Panc1 (cell line): Measurements from ENCODE around the gene METAP1. TPM values are rescaled to one million over a fixed set of nuclear protein-coding genes. Genes with fewer than 3 reads are reported as not detected.

Experiments
- ATAC-seq: fragments of 200-7000 bp; cut with Tn5 transposase; 2 replicates; pipeline ENCODE4 v1.9.1; 2020; ENCODE audit warnings: mild to moderate bottlenecking, moderate library complexity
- BruUV-seq: library from RNA; stranded (reverse); fragments of 400-500 nt; replicated peaks from 2 replicates; lab custom pipeline; 2021; lab: Mats Ljungman, UMichigan
- CTCF ChIA-PET: fragments of 300-600 bp; sonication (Branson Sonifier 250); formaldehyde crosslinking; loops from one replicate; lab custom pipeline; 2022; ENCODE audit warnings: antibody characterized with exemption; lab: Charles Lee
- POLR2A ChIA-PET: fragments of 300-600 bp; sonication (Branson Sonifier 250); formaldehyde crosslinking; loops from one replicate; lab custom pipeline; 2022; ENCODE audit warnings: antibody characterized with exemption; lab: Charles Lee
- DNase-seq: peaks from one replicate; pipeline ENCODE4 v3.0.0-alpha.2; 2010; ENCODE audit warnings: low read depth, low spot score
- H3K27ac ChIP-seq: 2 replicates; pipeline ENCODE4 v1.5.1; 2011; ENCODE audit warnings: mild to moderate bottlenecking, low read length, inconsistent platforms
- H3K27me3 ChIP-seq: fragments of 200-500 bp; sonication (Bioruptor generic); 2 replicates; pipeline ENCODE4 v1.6.0; 2014; ENCODE audit warnings: low read length, inconsistent platforms; ENCODE audit not compliant: control insufficient read depth, insufficient read depth
- H3K36me3 ChIP-seq: fragments of 200-500 bp; sonication (Bioruptor generic); 2 replicates; pipeline ENCODE4 v1.5.1; 2014; ENCODE audit warnings: inconsistent platforms, mild to moderate bottlenecking, low read length, moderate library complexity; ENCODE audit not compliant: control insufficient read depth, insufficient read depth
- H3K4me1 ChIP-seq: 2 replicates; pipeline ENCODE4 v1.5.1; 2011; ENCODE audit warnings: inconsistent platforms, mild to moderate bottlenecking, low read length, moderate library complexity; ENCODE audit not compliant: control insufficient read depth, insufficient read depth
- H3K4me3 ChIP-seq, 2 experiments: 2 replicates each; pipeline ENCODE4 v1.5.1; 2011 to 2012; ENCODE audit warnings: low read depth in 2 of 2, low read length in 2 of 2, mild to moderate bottlenecking in 2 of 2, inconsistent platforms in 1 of 2, moderate library complexity in 1 of 2
- H3K9me3 ChIP-seq: fragments of 200-500 bp; sonication (Bioruptor generic); 2 replicates; pipeline ENCODE4 v1.5.1; 2014; ENCODE audit warnings: low read depth, mild to moderate bottlenecking, inconsistent platforms, low read length, moderate library complexity; ENCODE audit not compliant: control insufficient read depth, insufficient read depth
- POLR2AphosphoS5 ChIP-seq: IDR thresholded peaks from 2 replicates; pipeline ENCODE4 v1.6.1; 2012; ENCODE audit warnings: mild to moderate bottlenecking, low read depth, low read length, moderate library complexity
- SIN3A ChIP-seq: IDR thresholded peaks from 2 replicates; pipeline ENCODE4 v1.6.1; 2012; ENCODE audit warnings: low read depth, mild to moderate bottlenecking, low read length, moderate library complexity, borderline replicate concordance; ENCODE audit not compliant: insufficient read depth
- TCF7L2 ChIP-seq: IDR thresholded peaks from 2 replicates; pipeline ENCODE4 v1.6.1; 2011; ENCODE audit warnings: mild to moderate bottlenecking, low read depth, low read length, inconsistent platforms
- in situ Hi-C: cut with HindIII; loops from 2 replicates; pipeline ENCODE4 v1.10.0; 2016; ENCODE audit warnings: low sequenced_read_pairs, low pct_unique_long_range_greater_than_20kb
- intact Hi-C: fragments of 100-400 bp; cut with micrococcal nuclease; formaldehyde crosslinking; loops from one replicate; pipeline ENCODE4 v1.10.0; 2022; ENCODE audit not compliant: unreplicated experiment
- total RNA-seq: library from RNA; stranded (reverse); gene quantifications from one replicate; pipeline ENCODE4 v1.2.1, GENCODE V29; 2021; ENCODE audit not compliant: unreplicated experiment
- TF ChIP-seq, protein P1 (sequence below): fragments of 450-650 bp; IDR thresholded peaks from 2 replicates; pipeline ENCODE4 v1.5.1; 2017; ENCODE audit warnings: mild to moderate bottlenecking
- TF ChIP-seq, protein P2 (sequence below), 2 experiments: IDR thresholded peaks; 2 replicates each; pipeline ENCODE4 v1.6.1; 2011 to 2012; ENCODE audit warnings: low read depth in 2 of 2, control low read depth in 1 of 2, low read length in 1 of 2, mild to moderate bottlenecking in 1 of 2, moderate library complexity in 1 of 2; ENCODE audit not compliant: insufficient read depth in 1 of 2

Gene METAP1
- total RNA-seq, 1 experiment from 2014 or later = 51.9 TPM

DNA sequence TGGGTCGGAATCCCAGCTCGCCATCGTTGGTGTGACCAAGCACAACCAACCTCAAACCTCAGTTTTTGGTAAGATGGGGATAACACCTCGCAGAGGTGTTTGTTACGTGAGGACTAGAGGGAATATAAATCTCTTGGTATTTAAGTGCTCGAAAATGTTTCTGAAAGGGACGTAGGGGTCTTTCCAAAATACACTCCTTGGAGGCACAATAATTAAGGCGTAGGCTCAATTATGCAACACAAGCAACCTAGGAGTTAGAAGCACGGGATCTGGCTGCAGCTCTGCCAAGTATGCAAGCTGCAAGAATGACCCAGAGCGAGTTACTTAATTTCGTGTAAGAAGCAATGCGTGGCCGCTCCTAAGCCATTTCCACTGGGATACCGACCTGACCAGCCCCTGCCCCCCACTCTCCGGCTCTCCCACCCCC is 92.5 kb downstream of the METAP1 start:
- ChIA-PET CTCF (interaction anchor here (1.5 kb wide), 1 partner anchor 32 kb away, joined by 3 read pairs; no protein-coding TSS in a partner anchor), POLR2A (interaction anchor here (0.6 kb wide), 1 partner anchor 287 kb away, joined by 3 read pairs; no protein-coding TSS in a partner anchor)
- ATAC-seq (peak; percentile 58), DNase-seq (no peak)
- Histone ChIP-seq H3K36me3 (no peaks in the 10 kb centered on the region; the same call in none of the 2 replicates), H3K27me3 (no peaks in the 10 kb centered on the region), H3K4me1 (peaks cover 15% of the 10 kb centered on the region), H3K9me3 (no peaks in the 10 kb centered on the region), H3K27ac (peak overlapping the region; percentile 90), H3K4me3 (peak overlapping the region; percentile 55 to 98)
- in situ Hi-C loops (no loop called here), intact Hi-C loops (no loop called here)
- BruUV-seq = TSS peak; percentile 89
- TF ChIP-seq, protein P1, sequence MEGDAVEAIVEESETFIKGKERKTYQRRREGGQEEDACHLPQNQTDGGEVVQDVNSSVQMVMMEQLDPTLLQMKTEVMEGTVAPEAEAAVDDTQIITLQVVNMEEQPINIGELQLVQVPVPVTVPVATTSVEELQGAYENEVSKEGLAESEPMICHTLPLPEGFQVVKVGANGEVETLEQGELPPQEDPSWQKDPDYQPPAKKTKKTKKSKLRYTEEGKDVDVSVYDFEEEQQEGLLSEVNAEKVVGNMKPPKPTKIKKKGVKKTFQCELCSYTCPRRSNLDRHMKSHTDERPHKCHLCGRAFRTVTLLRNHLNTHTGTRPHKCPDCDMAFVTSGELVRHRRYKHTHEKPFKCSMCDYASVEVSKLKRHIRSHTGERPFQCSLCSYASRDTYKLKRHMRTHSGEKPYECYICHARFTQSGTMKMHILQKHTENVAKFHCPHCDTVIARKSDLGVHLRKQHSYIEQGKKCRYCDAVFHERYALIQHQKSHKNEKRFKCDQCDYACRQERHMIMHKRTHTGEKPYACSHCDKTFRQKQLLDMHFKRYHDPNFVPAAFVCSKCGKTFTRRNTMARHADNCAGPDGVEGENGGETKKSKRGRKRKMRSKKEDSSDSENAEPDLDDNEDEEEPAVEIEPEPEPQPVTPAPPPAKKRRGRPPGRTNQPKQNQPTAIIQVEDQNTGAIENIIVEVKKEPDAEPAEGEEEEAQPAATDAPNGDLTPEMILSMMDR = no peak
- TF ChIP-seq, protein P2, sequence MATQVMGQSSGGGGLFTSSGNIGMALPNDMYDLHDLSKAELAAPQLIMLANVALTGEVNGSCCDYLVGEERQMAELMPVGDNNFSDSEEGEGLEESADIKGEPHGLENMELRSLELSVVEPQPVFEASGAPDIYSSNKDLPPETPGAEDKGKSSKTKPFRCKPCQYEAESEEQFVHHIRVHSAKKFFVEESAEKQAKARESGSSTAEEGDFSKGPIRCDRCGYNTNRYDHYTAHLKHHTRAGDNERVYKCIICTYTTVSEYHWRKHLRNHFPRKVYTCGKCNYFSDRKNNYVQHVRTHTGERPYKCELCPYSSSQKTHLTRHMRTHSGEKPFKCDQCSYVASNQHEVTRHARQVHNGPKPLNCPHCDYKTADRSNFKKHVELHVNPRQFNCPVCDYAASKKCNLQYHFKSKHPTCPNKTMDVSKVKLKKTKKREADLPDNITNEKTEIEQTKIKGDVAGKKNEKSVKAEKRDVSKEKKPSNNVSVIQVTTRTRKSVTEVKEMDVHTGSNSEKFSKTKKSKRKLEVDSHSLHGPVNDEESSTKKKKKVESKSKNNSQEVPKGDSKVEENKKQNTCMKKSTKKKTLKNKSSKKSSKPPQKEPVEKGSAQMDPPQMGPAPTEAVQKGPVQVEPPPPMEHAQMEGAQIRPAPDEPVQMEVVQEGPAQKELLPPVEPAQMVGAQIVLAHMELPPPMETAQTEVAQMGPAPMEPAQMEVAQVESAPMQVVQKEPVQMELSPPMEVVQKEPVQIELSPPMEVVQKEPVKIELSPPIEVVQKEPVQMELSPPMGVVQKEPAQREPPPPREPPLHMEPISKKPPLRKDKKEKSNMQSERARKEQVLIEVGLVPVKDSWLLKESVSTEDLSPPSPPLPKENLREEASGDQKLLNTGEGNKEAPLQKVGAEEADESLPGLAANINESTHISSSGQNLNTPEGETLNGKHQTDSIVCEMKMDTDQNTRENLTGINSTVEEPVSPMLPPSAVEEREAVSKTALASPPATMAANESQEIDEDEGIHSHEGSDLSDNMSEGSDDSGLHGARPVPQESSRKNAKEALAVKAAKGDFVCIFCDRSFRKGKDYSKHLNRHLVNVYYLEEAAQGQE (IDR thresholded peaks at IDR 0.05; ENCODE audit: insufficient read depth in 1 of 2, low read depth in 2 of 2, low read length in 1 of 2) = no peak
- no peak for TF ChIP-seq TCF7L2
- TF ChIP-seq POLR2AphosphoS5 = no peak
- no peak for TF ChIP-seq SIN3A

DNA sequence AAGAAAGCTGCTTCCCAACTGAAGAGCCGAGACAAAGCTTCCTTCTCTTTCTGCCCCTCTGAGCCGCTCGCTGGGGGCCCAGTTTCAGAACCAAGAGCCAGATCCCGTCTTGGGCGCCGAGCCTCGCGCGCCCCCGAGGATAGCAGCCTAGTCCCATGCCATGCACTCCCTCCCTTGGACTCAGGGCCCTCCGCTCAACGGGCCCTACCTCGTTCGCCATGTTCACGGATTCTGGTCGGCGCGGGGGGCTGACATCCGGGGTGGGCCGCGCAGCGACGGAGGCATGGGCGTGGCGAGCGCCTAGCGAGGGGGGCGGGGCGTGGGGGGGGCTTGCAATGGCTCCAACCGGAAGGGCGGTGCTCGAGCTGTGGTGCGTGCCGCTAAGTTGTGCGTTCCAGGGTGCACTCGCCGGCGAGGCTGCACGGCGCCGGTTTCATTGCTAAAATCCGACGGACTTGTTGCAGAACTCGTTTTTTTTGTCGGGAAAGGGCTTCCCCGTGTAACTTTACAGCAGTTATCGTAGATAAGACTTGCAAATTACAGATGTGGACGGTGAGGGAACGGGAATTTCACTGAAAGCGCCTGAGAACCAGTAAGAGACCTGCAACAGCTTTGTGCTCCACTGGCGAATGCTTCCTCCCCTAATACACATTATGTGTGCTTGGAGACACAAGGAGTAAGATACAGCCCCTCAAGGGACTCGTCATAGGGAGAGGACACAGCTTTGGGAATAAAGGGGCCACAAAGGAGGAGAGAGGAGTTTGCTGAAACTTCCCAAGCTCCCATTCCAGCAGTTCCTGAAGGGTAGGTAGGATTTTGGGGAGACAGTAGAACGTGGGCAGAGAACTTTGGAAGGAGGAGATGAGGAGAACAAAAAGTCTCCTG is 93.2 kb downstream of the METAP1 start, which contains the start of gene ADH5:
ADH5 (minus strand) TSS at position 308 of the 885 bp plus-strand sequence; CDS start at position 220, 88 bp downstream.
- in situ Hi-C loops (no loop called here), intact Hi-C loops (no loop called here)
- Histone ChIP-seq H3K4me3 (peak within 1 kb of the TSS; percentile 55 to 98), H3K27ac (peak within 1 kb of the TSS; percentile 90), H3K36me3 (no peaks in the 10 kb centered on the region; the same call in none of the 2 replicates), H3K4me1 (peaks cover 15% of the 10 kb centered on the region), H3K27me3 (no peaks in the 10 kb centered on the region), H3K9me3 (no peaks in the 10 kb centered on the region)
- ChIA-PET CTCF (interaction anchor here (1.5 kb wide), 1 partner anchor 33 kb away, joined by 3 read pairs; no protein-coding TSS in a partner anchor), POLR2A (interaction anchor here (0.6 kb wide), 2 partner anchors 53 to 288 kb away, joined by 3 read pairs; no protein-coding TSS in a partner anchor)
- ATAC-seq (peak; percentile 97), DNase-seq (no peak)
- TF ChIP-seq POLR2AphosphoS5 = peak; percentile 84
- TF ChIP-seq, protein P2 (IDR thresholded peaks at IDR 0.05; ENCODE audit: insufficient read depth in 1 of 2, low read depth in 2 of 2, low read length in 1 of 2) = no peak
- BruUV-seq = TSS peak; percentile 94
